NCI-H2171 treated with DMSO at 0.1 percent for 48 hours (cell line): ENCODE results near the gene TRIM71.
"Not testable (repeated sequence)": the region's sequence is repeated elsewhere in the genome, so short reads cannot be mapped to it uniquely, and the experiment has no call there.

Source experiments
- DNase-seq: peaks from one replicate; lab custom pipeline; 2025; lab: John Stamatoyannopoulos, UW

Gene TRIM71

DNA sequence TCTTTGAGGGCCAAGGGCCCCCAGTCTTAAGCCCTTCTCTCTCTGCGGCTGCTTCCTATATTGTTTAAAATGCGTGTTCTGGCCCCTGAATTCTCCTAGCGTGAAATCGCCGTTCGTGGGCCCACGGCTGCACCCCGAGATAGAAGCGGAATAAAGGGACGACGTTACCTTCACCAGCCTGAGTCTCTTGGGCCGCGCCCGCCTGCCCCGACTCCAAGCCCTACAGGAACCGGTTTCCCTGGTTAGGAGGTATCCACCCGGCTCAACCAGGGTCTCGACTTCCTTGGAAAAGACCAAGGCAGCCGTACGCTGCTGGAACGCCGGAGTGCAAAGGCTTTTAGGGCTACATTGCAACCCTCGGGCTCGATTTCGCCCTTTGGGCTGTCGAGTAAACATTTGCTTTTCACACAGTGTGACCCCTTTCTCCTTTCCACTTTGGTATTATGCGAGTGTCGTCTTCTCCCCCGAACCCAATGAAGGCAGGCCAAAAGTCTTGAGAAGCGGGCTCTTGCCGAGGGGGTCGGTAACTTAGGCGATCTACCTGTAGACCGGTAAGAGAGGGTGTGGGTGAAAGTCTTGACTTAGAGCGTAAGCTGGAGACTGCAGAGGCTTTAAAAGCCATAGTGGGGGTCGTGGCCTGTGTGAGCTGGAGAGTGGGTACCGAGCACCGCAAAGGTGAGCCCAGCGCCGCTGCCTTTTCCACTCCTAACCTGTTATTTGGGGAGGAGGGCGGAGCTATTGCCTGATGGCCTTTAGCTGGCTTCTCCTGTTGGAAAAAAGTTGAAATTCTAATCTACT, 2.0 kb downstream of the TRIM71 start:
- no peak for DNase-seq

DNA sequence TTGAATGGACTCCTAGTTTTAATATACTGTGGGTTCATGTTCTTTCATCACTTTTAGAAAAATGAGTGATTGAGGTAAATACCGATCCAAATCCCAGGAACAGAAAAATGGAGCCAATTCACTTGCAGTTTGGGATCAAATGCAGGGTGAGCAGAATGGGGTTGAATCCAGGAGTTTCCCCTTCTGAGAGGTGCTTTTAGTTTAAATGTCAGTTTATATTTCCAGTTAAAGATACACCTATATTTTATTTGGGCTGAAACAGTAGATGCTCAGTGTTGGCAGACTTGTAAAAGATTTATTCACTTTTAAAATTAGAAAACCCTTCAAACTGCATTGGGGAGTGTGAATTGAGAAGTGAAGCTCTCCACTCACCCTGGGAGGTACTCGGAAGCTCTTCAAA, 2.6 kb downstream of the TRIM71 start:
- no peak for DNase-seq

DNA sequence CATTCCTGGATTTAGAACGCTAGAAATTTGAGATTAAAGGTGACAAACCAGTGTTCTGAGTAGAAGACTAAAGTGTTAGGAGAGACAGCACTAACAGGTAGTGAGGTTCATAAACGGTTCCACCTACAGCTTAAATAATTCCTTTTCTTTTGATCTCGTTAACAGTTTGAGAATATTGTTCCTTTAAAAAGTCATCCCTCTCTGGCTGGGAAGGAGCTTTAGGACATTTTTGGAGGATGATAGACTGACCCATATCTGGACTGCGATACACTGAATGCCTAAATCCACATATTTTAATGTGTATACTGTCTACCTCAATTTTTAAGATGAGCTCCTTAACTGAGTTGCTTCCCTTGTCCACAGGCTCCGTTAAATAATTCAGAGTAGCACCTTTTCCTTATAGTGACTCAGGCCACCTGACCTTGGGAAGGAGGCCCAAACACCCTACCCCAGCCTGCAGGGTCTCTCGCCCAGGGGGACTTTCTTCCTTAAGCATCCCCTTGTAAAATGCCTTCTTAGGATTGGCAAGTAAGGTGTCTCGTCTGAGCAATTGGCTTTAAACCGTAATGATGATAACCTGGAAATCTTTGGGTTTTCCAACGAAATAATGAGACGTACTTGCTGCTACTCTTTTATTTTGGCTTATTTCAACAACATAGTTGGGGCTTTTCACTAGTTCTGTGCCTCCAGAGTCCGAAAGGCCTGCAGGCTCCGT, 3.3 kb downstream of the TRIM71 start:
- no peak for DNase-seq

DNA sequence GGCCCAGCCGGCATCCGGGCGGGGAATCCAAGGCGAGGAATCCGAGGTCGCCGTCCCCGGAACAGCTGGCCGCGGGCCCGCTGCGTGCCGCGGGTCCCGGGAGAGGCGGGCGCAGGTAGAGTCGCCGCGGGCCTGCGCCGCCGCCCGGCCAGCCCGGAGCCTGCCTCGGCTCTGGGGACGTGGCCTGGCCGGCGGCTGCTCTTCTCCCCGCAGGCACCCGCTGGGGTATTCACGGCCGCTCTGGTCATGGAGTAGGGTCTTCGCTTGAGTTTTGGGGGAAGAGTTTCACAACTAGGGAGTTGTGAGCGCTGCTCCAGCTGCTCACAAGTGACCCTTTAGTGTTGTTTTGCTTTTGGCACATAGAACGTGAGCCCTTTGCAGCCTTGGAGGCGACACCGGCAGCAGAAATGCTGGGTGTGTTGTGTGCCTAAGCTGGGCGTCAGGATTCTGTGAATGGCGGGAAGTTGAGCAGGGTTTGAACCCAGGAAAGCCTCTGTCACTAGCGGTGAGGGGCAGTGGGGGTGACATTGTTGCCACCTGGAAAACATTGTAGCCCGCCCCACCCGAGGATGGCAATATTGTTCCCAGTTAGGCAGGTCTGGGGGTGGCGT, 4.0 kb downstream of the TRIM71 start:
- DNase-seq, result no peak

DNA sequence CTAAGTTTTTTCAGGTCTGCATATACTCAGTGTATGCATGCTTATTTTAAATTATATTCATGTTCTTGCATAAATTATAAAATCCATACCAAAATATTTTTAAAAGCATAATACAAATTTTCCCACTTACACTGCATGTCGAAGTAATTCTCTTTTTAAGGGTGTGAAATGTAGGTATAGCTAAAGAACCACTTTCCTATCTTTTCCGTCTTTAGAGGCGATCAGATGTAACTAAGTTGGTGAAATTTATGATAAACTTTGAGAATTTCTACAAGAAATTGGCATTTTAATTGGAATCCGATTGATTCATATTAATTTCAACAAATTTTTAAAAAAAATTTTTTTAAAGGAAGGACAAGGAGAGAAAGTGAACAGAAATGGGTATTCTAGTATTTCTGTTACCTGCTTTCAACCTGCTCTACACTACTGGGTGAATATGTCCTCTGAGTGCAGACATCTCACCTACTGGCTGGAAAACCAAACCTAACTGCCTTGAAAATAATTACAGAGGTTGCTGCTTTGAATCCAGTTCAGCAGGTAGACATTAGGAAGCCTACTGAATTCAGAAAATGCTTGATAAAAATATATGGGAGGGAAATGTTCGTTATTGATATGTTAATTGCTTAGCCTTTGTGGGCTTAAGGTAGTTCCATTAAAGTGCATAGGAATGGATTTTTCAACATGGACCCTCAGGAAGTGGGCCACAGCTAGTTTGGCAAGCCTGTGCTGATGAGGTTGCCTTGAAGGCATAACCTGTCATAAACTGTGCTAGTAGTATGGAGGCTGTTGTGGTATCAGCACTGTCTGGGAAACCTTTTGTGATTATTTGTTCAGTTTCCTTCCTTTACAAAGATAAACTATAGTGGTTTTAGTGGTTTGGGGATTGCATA, 5.1 kb downstream of the TRIM71 start:
- DNase-seq, result no peak

DNA sequence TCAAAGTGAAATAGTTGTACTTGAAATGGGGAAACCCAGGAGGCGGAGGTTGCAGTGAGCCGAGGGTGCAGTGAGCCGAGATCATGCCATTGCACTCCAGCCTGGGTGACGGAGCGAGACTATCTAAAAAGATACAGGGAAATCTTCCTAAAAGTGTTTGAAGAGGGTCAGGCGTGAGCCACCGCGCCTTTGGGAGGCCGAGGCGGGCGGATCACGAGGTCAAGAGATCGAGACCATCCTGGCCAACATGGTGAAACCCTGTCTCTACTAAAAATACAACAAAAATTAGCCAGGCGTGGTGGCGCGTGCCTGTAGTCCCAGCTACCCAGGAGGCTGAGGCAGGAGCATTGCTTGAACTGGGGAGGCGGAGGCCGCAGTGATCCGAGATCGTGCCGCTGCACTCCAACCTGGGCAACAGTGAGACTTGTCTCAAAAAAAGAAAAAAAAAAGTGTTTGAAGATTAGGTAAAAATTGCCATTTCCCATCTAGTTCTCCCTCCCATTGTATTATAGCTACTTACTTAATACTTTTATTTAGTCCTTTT, 5.9 kb downstream of the TRIM71 start:
- not testable (repeated sequence) for DNase-seq

DNA sequence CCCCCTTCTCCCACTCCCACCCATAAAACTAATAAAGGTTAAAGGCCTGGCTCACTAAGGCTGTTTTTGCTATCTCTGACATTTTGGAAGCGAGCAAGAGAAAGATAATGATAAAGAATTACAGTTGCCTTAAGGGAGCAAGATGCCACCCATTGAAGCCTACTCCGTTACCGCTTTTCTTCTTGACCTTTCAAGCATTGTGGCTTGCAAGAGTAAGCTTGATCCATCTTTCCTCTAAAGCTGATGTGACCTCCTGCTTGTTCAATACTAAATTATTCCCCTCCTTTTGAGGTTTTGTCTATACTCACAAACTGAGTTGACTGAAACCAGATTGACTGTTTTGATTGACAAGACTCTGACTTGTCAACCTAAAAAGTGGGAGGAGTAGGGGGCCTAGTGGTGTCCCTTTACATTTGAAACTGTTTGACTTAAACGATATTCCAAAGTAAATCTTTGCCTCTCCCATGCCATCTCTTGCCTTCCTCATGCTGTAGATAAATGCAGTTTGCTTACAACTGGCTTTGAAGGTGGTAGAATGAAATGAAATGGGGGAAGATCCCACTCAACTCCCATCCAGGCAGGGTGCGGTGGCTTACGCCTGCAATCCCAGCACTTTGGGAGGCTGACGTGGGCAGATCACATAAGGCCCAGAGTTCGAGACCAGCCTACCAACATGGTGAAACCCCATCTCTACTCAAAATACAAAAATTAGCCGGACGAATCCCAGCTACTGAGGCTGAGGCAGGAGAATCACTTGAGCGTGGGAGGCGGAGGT, 8.0 kb downstream of the TRIM71 start:
- DNase-seq, result no peak

DNA sequence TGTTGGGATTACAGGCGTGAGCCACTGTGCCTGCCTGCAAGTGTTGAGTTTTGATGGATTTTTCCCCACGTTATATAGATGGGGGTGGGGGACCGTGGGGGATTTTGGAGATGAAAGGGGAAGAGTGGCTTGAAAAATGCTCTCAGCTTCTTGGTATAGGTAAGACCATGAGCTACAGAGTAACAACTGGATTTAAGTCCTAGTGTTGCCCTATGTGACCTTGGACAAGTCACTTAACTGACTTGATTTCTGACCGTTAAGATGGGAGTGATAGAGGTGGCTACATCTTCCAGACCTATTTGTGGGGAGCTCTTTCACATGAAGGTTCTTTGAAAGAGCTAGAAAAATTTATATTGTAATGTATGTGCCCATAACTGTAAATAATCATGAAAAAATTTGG, 13.3 kb downstream of the TRIM71 start:
- no peak for DNase-seq

DNA sequence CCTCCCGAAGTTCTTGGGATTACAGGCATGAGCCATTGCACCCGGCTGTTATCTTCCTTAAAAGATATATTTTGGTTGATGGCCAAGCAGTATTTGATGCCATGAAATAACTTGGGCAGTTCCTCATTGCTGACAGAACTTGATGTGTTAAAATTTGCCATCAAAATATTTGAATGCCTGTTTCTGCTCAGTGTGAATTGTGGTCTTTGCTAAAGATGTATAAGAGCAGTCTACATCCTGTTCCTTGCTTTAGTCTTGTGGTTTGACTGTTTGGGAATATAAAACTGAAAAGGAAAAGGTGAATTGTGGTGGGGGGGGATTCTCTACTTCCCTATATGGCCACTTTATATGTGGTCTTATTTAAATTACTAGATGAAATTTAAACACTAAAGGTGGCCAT, 14.0 kb downstream of the TRIM71 start:
- no peak for DNase-seq

DNA sequence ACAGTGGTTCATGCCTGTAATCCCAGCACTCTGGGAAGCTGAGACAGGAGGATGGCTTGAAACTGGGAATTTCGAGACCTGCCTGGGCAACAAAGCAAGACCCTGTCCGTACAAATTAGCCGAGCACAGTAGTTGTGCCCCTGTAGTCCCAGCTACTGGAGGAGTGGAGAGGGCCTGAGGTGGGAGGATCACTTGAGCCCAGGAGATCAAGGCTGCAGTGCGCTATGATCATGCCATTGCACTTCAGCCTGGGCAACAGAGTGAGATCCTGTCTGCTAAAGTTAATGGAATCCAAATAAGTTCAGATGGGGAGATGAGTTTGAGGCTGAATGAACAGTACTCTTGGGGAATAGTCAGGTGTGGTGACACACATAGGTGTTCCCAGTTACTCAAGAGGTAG, 14.4 kb downstream of the TRIM71 start:
- no peak for DNase-seq

DNA sequence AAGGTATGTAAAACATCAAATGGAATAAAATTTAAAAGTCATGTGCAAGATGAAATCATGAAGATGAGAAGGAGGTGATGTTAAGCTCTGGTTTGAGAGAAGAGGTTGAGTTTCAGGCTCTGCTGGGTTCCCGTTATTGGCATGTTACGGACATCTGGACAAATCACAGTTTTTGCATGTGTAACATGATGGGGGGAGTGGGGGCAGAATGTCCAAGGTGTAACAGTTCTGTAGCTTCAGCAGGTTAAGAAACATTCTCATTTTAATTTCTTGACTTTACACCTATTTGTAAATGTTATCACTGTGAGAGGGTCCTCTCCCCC, 17.2 kb downstream of the TRIM71 start:
- no peak for DNase-seq

DNA sequence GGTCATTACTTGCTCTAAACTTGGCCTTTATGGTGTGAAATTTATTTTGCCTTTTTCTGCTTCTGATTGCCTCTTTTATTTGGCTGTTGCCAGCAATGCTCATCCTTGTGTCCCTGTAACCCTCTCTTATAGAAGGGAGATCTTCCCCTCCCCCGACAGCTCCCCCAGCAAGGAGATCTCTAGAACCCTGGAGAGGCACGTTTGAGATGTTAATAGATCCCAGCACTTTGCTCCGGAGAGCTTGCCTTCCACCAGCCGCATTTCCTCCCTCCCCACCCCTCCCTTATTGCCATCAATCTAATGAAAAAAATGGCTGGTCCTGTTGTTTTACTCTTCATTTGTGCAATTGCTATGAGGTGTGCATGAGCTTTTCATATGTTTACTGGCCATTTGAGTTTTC, 18.2 kb downstream of the TRIM71 start:
- no peak for DNase-seq

DNA sequence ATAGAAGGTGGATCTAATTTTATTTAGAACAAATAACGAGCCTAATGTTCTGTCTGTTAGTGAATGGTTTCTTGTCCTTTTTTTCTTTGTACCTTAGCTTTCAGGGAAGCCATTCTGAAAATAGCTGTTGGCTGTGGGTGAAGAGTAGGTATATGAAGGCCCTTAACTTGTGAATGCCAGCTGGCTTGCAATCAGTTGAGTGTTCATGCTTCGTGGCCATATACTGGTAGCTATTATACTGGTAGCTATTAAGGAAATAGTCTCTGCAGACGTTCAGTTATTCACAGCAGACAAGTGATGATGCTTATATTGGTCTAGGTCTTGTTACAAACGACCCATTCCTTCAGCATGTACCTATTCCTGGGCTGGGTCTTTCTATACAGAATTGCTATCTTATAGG, 18.8 kb downstream of the TRIM71 start:
- DNase-seq, result no peak

DNA sequence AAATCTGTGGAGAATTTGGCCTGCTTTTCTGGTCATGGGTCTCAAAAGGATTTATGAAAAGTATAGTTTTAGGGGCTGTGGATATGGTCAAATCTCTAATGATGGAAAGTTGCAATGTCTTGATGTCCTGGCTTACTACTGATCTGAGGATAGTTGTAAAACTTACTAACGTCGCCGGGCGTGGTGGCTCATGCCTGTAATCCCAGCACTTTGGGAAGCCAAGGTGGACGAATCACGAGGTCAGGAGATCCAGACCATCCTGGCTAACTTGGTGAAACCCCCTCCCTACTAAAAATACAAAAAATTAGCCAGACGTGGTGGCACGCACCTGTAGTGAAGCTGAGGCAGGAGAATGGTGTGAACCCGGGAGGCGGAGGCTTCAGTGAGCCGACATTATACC, 19.6 kb downstream of the TRIM71 start:
- no peak for DNase-seq

DNA sequence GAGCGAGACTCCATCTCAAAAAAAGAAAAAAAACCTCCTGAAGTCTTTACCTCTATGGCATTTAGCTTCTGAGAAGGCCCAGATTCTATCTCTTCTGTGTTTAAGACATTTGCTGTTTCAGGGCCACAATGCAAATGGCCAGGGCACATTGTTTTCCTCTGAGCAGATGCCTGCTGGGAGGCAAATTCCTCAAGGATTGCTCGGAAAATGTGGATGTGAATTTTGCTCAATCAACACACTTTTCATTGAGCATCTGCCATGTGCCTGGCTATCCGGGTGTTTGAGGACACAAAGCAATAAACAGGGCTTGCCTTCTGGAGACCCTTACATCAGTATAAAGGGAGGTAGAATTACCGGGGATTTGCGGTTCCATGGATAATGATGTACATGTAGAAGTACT, 20.0 kb downstream of the TRIM71 start:
- no peak for DNase-seq

DNA sequence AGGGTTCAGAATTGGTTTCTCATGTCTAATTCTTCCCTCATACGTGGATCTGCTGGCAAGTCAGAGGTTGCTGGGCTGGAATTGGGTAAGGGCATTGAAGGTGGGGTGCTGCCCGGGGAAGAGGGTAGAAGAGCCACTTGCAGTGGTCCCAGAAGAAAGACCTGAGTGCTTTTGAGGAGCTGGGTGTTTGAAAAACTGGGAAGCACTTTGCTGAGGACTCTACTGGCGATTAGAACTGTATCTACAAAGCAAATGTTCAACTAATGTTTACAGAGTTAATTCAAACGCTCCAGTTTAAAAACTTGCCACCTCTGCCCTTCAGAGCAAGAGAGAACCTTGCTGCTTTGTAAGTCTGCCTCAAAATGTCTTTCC, 21.9 kb downstream of the TRIM71 start:
- DNase-seq, result no peak

DNA sequence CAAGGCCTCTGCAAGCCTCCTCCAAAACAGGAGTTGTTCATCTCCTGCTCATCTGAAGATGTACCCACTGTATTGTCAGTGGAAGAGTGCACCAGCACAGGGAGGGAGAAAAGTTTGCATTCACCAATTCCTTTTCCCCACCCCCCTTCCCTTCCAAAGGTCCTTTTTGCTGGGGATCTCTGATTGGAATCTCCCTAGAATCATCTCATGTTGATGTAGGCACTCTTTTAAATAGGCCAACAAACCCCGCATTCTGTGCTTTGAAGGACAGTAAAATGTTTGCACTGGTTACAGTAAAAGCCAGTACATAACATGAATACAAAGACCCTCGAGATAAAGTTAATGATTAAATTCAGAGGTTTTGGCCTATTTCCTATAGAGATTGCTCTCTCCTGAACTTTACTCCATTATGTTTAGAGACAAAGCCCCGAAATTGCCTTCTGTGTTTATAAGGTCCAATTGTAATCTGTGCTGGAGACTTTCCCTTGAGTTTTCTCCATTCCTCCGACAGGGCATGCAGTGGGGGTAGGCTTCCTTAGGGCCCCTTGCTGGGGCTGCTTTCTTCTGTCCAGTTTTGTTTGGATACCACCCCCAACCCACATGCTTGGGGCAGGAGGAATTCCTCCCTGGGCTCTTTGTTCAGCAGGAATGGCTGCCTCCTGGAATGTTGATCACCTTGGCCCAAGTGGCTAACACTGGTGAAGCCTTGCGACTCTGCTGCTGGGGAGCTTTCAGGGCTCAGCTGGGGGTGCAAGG, 22.5 kb downstream of the TRIM71 start:
- DNase-seq, result no peak

DNA sequence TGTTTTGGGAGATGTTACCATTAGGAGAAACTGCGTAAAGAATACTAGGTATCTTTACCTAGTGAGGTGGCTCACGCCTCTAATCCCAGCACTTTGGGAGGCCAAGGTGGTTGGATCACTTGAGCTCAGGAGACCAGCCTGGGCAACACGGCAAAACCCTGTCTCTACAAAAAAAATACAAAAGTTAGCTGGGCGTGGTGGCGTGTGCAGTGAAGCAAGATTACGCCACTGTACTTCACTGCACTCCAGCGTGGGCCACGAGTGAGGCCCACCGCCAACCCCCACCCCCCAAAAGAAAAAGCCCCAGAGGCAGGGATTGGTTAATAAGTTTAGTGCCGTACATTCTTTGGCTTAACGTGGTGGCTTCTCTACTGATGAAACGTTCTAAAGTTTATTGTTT, 23.5 kb downstream of the TRIM71 start:
- no peak for DNase-seq

DNA sequence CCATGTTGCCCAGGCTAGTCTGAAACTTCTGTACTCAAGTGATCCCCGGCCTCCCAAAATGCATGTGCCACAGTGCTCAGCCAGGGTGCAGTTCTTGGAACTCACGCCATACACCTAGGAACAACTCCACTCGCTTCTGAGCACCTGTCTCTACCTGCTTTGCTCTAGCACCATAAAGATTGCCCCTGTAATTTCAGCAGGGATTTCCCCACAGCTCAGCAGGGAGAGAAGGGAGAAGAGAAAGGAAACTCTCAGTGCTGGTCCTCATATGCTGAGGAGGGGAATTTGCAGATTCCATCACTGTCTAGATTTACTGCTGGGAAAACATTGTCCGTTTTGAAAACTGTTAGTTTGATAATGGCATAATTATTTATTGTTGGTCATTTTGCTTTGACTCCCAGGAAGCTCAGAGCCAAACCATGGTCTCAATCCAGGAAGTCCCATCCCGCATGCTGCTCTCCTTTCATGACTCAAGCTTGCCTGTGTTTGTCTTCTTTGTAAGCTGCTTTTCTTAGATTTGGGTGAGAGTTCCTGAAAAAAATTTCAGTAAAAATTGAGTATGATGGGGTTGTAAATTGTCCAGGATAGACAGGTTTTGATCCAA, 24.2 kb downstream of the TRIM71 start:
- DNase-seq, result no peak

DNA sequence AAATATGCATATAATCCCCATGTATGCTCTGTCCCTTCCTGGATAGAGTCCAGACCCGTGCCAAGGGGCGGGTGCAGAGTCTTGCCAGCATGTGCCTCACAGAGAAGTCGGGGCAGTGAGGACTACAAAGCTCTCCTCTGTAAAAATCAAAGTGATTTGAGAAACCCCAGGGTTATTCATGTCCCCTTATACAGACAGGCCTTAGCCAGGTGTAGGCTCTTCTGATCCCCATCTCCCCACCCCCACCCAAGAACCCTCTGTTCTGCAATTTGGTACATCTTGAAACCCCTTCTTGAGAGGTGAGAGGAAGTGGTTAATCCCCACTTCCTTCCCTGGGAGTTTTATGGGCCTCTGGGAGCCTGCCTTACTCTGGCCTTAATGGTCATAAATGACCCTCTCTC, 24.7 kb downstream of the TRIM71 start:
- no peak for DNase-seq
